ELF-1 (cell line): ENCODE data around the gene TBCD.

ENCODE experiments used
- DNase-seq: peaks from one replicate; pipeline ENCODE4 v3.0.0-alpha.2; 2016; ENCODE audit warnings: low read depth, low spot score

Gene TBCD

GRCh38 chr17:82871056-82871775 is 119.4 kb downstream of the TBCD start:
- DNase-seq = no peak

GRCh38 chr17:82871776-82872561 is 120.1 kb downstream of the TBCD start:
- DNase-seq = no peak

GRCh38 chr17:82872591-82873520 is 121.0 kb downstream of the TBCD start:
- DNase-seq = no peak

GRCh38 chr17:82873521-82873920 is 121.7 kb downstream of the TBCD start:
- no peak for DNase-seq

GRCh38 chr17:82874011-82874835 is 122.4 kb downstream of the TBCD start:
- DNase-seq = no peak

GRCh38 chr17:82875407-82875856 is 123.6 kb downstream of the TBCD start:
- peak; percentile 93 for DNase-seq

GRCh38 chr17:82876149-82876548 is 124.3 kb downstream of the TBCD start:
- DNase-seq = peak; percentile 58

- peak; percentile 88 for DNase-seq
Measured at GRCh38 chr17:82876602-82877379, 124.9 kb downstream of the TBCD start.

- DNase-seq = no peak
Measured at GRCh38 chr17:82878527-82878926, 126.7 kb downstream of the TBCD start.

GRCh38 chr17:82879241-82879640 is 127.4 kb downstream of the TBCD start:
- no peak for DNase-seq

- DNase-seq = no peak
Measured at GRCh38 chr17:82880620-82881323, 128.9 kb downstream of the TBCD start.

GRCh38 chr17:82881324-82881823 is 129.5 kb downstream of the TBCD start:
- no peak for DNase-seq

GRCh38 chr17:82881900-82882714 is 130.2 kb downstream of the TBCD start:
- peak; percentile 65 for DNase-seq

GRCh38 chr17:82882715-82883418 is 131.0 kb downstream of the TBCD start:
- DNase-seq = peak; percentile 56

GRCh38 chr17:82883419-82884031 is 131.7 kb downstream of the TBCD start:
- no peak for DNase-seq

GRCh38 chr17:82884341-82884969 is 132.6 kb downstream of the TBCD start:
- no peak for DNase-seq

- no peak for DNase-seq
Measured at GRCh38 chr17:82884970-82885353, 133.1 kb downstream of the TBCD start.
